Endothelial cell of hepatic sinusoid (primary cell): ENCODE data around the gene USF2.
"Not testable (repeated sequence)": the region's sequence is repeated elsewhere in the genome, so short reads cannot be mapped to it uniquely, and the experiment has no call there.

ENCODE experiments used
- in situ Hi-C: cut with HindIII; loops from 2 replicates; pipeline ENCODE4 v1.10.0; 2017; ENCODE audit warnings: low sequenced_read_pairs

The USF2 gene

GRCh38 chr19:35268536-35269437 is at the start of gene USF2:
Gene USF2 (plus strand): TSS chr19:35268962. CDS start chr19:35269102, 140 bp downstream.
- in situ Hi-C loops: no loop called here

- in situ Hi-C loops: no loop called here
Measured at GRCh38 chr19:35219008-35219407, 49.8 kb upstream of the USF2 start.

DNA sequence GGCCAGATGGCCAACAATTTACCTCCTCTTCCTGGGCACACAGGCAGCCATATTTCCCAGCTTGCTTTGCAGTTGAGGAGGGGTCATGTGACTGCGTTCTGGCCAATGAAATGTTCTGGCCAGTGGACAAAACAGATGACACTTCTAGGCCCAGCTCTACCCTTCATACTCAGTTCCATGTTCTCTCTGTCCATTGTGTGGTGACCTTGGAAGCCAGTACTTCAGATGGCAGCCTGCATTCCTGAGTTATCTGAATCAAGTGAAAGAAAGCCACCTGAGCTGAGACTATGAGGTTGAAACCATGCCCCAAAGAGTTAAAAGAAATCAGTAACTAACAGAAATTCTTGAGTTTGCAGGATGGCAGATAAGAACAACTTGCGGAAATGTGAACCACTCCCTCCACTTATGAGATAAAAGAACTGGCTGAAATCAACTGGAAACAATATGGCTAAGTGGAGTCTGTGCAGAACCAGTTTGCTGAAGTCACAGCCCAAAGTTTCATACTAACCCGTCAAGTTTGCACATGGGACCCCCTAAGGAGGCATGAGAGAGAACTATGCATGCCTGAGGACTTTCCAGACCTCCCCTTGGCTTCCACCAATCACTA is 48.3 kb upstream of the USF2 start:
- in situ Hi-C loops: loop anchor here (5.0 kb wide), 1 partner anchor 38 kb away; no protein-coding TSS in a partner anchor

DNA sequence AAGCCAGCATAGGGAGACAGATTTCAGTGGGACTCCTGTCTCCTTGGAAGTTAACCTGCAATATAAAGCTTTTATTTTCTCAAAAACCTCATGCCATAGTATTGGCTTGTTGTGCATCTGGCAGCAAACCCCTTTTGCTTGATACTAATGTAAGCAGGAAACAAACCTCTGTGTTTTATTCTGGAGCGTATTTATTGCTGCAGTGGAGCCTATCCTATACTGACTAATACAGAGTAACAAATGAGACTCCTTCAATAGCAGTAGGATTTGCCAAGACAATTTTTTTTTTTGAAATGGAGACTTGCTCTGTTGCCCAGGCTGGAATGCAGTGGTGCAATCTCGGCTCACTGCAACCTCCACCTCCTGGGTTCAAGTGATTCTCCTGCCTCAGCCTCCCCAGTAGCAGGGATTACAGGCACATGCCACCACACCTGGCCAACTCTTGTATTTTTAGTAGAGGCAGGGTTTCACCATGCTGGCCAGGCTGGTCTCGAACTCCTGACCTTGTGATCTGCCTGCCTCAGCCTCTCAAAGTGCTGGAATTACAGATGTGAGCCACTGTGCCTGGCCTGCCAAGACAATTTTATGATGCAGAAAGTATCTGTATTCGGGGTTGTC is 47.7 kb upstream of the USF2 start:
- in situ Hi-C loops: loop anchor here (5.0 kb wide), 1 partner anchor 39 kb away; no protein-coding TSS in a partner anchor

DNA sequence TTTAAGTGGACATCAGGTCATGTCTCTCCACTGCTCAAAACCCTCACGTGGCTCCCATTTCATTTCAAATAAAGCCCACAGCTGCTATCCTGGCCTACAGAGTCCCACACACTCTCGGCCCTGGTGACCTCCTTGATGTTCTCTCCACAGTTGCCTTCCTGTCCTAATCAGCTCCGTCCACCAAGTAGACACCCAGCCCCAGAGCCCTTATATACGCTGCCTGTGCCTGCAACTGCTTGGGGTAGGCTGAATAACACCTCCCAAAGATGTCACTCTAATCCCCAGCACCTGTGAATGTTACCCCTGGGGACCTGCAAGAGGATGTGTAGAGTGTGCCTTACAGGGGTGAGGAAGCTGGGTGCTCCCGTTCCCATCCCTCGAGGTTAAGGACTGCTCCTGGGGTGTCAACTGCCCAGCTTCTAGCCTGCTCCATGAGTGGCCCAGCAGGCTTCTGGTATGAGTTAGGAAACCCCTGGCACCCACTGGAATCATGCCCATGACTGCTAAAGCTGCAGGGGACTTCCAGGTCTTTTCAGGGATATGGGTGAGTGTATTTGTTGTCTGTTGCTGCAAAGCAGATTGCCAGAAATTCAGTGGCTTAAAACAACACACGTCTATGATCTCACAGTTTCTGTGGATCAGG is 46.3 kb upstream of the USF2 start:
- in situ Hi-C loops: loop anchor here (5.0 kb wide), 1 partner anchor 40 kb away; no protein-coding TSS in a partner anchor

DNA sequence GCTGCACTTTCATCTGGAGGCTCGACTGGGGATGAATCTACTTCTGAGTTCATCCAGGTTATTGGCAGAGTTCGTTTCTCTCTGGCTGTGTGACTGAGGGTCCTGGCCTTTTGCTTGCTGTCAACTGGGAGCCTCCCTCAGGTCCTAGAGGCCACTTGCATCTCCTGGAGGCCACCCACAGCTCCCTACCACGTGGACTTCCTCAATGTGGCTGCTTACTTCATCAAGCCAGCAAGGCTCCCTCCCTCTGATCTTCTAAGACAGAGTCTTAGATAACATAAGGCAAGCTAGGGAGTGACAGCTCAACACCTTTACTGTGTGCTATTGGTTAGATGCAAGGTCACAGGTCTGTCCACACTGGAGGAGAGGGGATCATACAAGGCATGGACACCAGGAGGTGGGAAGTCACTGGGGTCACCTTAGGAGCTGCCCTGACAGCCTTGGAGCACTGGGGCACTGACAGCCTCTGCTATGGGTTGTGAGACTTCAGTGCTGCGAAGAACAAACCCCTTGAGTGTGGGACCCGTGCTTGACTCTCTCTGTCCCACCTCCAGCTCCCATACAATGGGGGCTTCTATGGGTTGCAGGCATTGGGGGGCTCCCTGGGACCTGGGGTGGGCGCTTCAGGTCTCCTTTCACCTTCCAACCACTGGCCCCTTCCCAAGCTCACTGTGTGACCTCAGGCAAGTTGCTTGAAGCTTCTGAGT is 45.5 kb upstream of the USF2 start:
- in situ Hi-C loops: loop anchor here (5.0 kb wide), 1 partner anchor 41 kb away; no protein-coding TSS in a partner anchor

GRCh38 chr19:35223862-35224505 is 44.8 kb upstream of the USF2 start:
- in situ Hi-C loops: loop anchor here (5.0 kb wide), 1 partner anchor 42 kb away; no protein-coding TSS in a partner anchor

DNA sequence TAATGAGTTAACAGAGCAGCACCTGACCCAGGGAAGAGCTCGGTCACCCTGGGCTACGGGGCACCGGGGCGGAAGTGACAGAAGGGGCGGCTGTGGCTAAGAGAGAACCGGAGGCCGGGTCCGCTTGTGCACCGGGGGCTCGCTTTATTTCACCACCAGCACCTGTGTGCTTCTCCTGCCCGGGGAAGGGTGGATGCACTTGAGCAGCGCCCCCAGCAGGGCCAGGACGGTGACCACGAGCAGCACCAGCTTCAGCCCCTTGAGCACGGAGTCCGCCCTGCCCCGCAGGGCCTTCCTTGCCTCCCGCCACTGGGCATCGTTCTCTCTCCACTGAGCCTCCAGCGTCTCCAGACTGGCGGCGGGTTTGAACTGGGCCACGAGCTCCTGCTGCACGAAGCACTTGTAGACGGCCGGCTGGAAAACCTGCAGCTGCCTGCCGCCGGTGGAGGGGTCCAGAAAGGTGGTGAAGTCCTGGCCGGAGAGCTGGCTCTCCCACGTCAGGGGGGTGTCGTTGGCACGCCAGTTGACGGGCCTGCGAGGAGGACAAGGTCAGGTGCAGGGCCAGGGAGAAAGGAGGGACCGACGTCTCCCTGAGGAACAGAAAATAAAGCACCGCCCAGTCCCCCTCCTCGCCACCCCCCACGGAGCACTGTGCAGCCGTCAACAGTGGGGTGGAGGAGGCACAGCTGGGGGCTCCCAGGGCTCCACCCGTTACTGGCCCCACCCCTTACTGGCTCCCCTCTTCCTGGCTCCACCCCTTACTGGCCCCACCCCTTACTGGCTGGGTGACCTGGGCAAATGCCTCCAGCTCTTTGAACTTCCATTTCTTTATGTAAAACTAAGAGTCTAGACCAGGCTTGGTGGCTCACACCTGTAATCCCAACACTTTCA is 43.8 kb upstream of the USF2 start:
- in situ Hi-C loops: loop anchor here (5.0 kb wide), 1 partner anchor 43 kb away; no protein-coding TSS in a partner anchor

GRCh38 chr19:35225951-35226350 is 42.8 kb upstream of the USF2 start:
- in situ Hi-C loops: no loop called here

DNA sequence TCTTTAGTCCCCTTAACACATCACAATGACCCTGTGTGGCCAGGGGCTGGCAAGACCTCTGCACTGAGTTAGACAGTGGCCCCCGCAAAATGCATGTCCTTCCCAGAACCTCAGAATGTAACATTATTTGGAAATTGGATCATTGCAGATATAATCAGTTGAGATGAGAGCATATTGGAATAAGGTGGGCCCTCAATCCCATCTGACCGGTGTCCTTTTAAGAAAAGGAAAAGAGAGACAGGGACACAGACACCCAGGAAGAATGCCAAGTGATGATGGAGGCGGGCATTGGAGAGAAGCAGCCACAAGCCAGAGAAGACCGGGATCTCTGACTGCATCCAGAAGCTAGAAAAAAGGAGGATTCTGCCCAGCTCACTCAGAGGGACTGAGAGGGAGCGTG is 42.0 kb upstream of the USF2 start:
- in situ Hi-C loops: no loop called here

- in situ Hi-C loops: no loop called here
Measured at GRCh38 chr19:35228177-35228930, 40.4 kb upstream of the USF2 start, which contains the start of gene FAM187B. Gene FAM187B (minus strand): TSS chr19:35228739. CDS start chr19:35228680, 59 bp downstream.

DNA sequence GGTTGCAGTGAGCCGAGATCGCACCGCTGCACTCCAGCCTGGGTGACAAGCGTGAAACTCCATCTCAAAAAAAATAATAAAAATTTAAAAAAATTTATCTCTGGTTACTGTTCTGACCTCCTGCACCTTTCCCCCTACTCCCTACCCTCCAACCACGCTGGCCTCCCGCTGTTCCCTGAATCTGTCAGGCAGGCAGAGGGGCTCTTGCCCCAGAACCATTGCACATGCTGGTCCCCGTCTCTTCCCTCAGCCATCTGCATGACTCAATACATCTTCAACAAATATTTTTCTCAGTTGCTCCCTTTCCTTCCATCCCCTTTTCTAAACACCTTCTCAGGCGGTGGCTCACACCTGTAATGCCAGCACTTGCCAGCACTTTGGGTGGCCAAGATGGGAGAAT is 39.2 kb upstream of the USF2 start:
- in situ Hi-C loops: no loop called here

- in situ Hi-C loops: no loop called here
Measured at GRCh38 chr19:35231956-35232645, 36.7 kb upstream of the USF2 start.

DNA sequence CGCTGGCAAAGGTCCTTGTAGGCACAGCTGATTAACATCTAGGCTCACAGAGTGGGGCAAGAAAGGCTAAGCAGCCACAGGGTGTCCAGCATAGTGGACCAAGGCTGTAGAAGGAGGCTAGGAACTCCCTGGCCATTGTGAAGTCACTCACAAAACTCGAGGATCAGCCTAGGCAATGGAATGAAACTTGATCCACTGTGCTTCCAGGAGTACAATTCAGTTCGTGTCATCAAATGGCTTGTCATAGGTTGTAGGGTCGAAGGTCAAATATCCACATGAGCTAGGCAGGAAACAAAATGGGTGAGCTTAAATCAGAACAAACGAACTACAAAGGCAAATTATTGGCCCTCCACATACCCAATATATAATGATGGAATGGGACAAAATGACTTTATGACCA is 35.9 kb upstream of the USF2 start:
- in situ Hi-C loops: no loop called here

DNA sequence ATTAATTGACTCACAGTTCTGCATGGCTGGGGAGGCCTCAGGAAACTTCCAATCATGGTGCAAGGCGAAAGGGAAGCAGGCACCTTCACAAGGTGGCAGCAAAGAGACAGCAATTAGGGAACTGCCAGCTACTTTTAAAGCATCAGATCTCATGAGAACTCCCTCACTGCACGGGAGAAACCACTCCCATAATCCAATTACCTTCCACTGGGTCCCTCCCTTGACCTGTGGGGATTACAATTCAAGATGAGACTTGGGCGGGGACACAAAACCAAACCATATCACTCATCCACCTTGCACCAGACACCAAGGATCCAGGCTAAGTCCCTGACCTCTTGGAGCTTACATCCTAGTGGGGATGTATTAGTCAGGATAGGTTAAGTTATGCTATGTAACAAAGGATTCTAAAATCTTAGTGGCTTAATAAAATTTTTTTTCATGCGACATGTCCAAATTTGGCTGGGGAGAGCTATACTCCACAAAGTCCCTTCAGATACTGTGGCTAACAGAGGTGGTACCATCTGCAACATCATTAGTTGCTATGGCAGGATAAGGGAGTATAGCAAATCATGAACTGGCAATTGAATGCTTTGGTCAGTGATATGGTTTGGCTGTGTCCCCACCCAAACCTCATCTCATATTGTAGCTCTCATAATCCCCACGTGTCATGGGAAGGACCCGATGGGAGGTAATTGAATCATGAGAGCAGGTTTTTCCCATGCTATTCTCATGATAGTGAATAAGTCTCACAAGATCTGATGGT is 31.9 kb upstream of the USF2 start:
- in situ Hi-C loops: no loop called here

DNA sequence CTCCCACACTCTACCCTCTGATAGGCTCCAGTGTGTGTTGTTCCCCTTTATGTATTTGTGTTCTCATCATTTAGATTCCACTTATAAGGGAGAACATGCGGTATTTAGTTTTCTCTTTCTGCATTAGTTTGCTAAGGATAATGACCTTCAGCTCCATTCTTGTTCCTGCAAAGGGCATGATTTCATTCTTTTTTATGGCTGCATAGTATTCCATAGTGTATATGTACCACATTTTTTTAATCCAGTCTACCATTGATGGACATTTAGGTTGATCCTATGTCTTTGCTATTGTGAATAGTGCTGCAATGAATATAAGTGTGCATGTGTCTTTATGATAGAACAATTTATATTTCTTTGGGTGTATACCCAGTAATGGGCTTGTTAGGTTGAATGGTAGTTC is 29.2 kb upstream of the USF2 start:
- in situ Hi-C loops: not testable (repeated sequence)

DNA sequence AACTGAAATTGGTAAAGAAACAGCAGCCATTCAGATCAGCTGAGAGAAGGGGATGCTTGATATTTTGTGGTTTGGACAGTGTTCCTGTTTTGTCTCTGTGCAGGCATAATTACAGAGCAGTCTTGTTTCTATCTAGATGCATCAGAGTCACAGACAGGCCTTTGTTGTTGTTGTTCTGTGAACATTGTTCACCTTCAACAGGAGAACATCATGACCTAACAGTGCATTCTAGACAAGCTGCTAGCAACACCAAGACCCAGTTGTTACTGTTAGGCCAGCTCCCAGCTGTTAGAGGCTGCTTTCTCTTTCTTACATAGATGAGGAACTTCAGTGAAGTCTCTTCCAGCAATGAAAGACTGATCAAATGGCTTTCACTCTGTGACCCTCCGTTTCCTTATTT is 28.4 kb upstream of the USF2 start:
- in situ Hi-C loops: loop anchor here (5.0 kb wide), 1 partner anchor 42 kb away; the partner anchor contains the start of gene HAMP
